H9 (cell line): ENCODE measurements around the gene DLG1. TPM values are rescaled to one million over a fixed set of nuclear protein-coding genes. Genes with fewer than 3 reads are reported as not detected.
A peak's percentile ranks its signal among the peaks of the same experiment; 100 is the strongest.

ENCODE experiments used
- DNase-seq: peaks from one replicate; pipeline ENCODE4 v3.0.0-alpha.2; 2017
- H2AFZ ChIP-seq: one replicate; pipeline ENCODE4 v1.6.1; 2013; ENCODE audit warnings: mild to moderate bottlenecking, low read length, control low read depth, moderate library complexity
- H2AK5ac ChIP-seq: 2 replicates; pipeline ENCODE4 v1.6.1; 2013; ENCODE audit warnings: low read length, control low read depth, mixed read lengths; ENCODE audit not compliant: insufficient read length
- H2BK120ac ChIP-seq: one replicate; pipeline ENCODE4 v1.6.1; 2013; ENCODE audit warnings: low read depth, mild to moderate bottlenecking, low read length, control low read depth, inconsistent platforms; ENCODE audit not compliant: poor library complexity, severe bottlenecking
- H2BK12ac ChIP-seq: 2 replicates; pipeline ENCODE4 v1.6.1; 2013; ENCODE audit warnings: low read length, control low read depth, mixed read lengths, low read depth; ENCODE audit not compliant: insufficient read length
- H2BK15ac ChIP-seq: 2 replicates; pipeline ENCODE4 v1.6.1; 2013; ENCODE audit warnings: low read depth, low read length, control low read depth
- H2BK20ac ChIP-seq: one replicate; pipeline ENCODE4 v1.6.1; 2013; ENCODE audit warnings: low read depth, mild to moderate bottlenecking, low read length, control low read depth, inconsistent platforms; ENCODE audit not compliant: poor library complexity, severe bottlenecking
- H2BK5ac ChIP-seq: 2 replicates; pipeline ENCODE4 v1.6.1; 2013; ENCODE audit warnings: low read length, control low read depth, mixed read lengths; ENCODE audit not compliant: insufficient read length
- H3K14ac ChIP-seq: 2 replicates; pipeline ENCODE4 v1.6.1; 2013; ENCODE audit warnings: low read length, control low read depth; ENCODE audit not compliant: insufficient read depth
- H3K18ac ChIP-seq: 2 replicates; pipeline ENCODE4 v1.6.1; 2013; ENCODE audit warnings: low read depth, mild to moderate bottlenecking, mixed read lengths, low read length, control low read depth; ENCODE audit not compliant: insufficient read length
- H3K23ac ChIP-seq: 2 replicates; pipeline ENCODE4 v1.6.1; 2013; ENCODE audit warnings: low read length, control low read depth, mixed read lengths, low read depth; ENCODE audit not compliant: insufficient read length
- H3K23me2 ChIP-seq: 2 replicates; pipeline ENCODE4 v1.6.1; 2013; ENCODE audit warnings: low read depth, mild to moderate bottlenecking, mixed read lengths, low read length, control low read depth; ENCODE audit not compliant: insufficient read length, poor library complexity, severe bottlenecking
- H3K27ac ChIP-seq: 2 replicates; pipeline ENCODE4 v1.5.1; 2013; ENCODE audit warnings: low read length, control low read depth, mixed read lengths, low read depth; ENCODE audit not compliant: insufficient read length
- H3K27me3 ChIP-seq: 2 replicates; pipeline ENCODE4 v1.6.1; 2013; ENCODE audit warnings: low read length, control low read depth, inconsistent platforms; ENCODE audit not compliant: insufficient read depth
- H3K4ac ChIP-seq: 2 replicates; pipeline ENCODE4 v1.6.1; 2013; ENCODE audit warnings: low read depth, mild to moderate bottlenecking, control low read depth, inconsistent platforms, low read length, moderate library complexity
- H3K4me1 ChIP-seq: 2 replicates; pipeline ENCODE4 v1.6.1; 2013; ENCODE audit warnings: low read length, control low read depth, inconsistent platforms; ENCODE audit not compliant: insufficient read depth
- H3K4me2 ChIP-seq: 2 replicates; pipeline ENCODE4 v1.6.1; 2013; ENCODE audit warnings: low read length, control low read depth, mixed read lengths; ENCODE audit not compliant: insufficient read length, insufficient read depth
- H3K56ac ChIP-seq: 2 replicates; pipeline ENCODE4 v1.6.1; 2013; ENCODE audit warnings: low read depth, mild to moderate bottlenecking, mixed read lengths, low read length, control low read depth; ENCODE audit not compliant: insufficient read length
- H3K79me1 ChIP-seq: 2 replicates; pipeline ENCODE4 v1.6.1; 2013; ENCODE audit warnings: low read depth, mild to moderate bottlenecking, moderate library complexity, low read length, control low read depth, inconsistent platforms; ENCODE audit not compliant: insufficient read depth, poor library complexity, severe bottlenecking
- H3K79me2 ChIP-seq: 2 replicates; pipeline ENCODE4 v1.6.1; 2013; ENCODE audit warnings: low read length, control low read depth, inconsistent platforms; ENCODE audit not compliant: insufficient read depth
- H3K9ac ChIP-seq: 2 replicates; pipeline ENCODE4 v1.6.1; 2013; ENCODE audit warnings: low read length, control low read depth, mixed read lengths; ENCODE audit not compliant: insufficient read length; ENCODE audit errors: extremely low read depth
- H3K9me3 ChIP-seq: one replicate; pipeline ENCODE4 v1.6.1; 2013; ENCODE audit warnings: low read depth, low read length, inconsistent platforms; ENCODE audit not compliant: control insufficient read depth
- H3T11ph ChIP-seq: one replicate; pipeline ENCODE4 v1.6.1; 2013; ENCODE audit warnings: mild to moderate bottlenecking, low read length, control low read depth, inconsistent platforms
- H4K20me1 ChIP-seq: one replicate; pipeline ENCODE4 v1.6.1; 2013; ENCODE audit not compliant: control insufficient read depth, insufficient read length, insufficient read depth
- H4K5ac ChIP-seq: 2 replicates; pipeline ENCODE4 v1.6.1; 2013; ENCODE audit warnings: low read depth, mild to moderate bottlenecking, mixed read lengths, low read length, control low read depth; ENCODE audit not compliant: insufficient read length
- H4K8ac ChIP-seq: replicated peaks from 2 replicates; pipeline ENCODE4 v1.6.1; 2013; ENCODE audit warnings: low read length, control low read depth, mixed read lengths, low read depth; ENCODE audit not compliant: insufficient read length
- H4K91ac ChIP-seq: 2 replicates; pipeline ENCODE4 v1.6.1; 2013; ENCODE audit warnings: low read depth, mild to moderate bottlenecking, moderate library complexity, mixed read lengths, low read length, control low read depth; ENCODE audit not compliant: insufficient read length
- H3K27ac Mint-ChIP-seq, 3 experiments: 2 replicates in 2 of 3; 3 replicates in 1 of 3; pipeline ENCODE4 v1.8.0; 2020 to 2021; ENCODE audit warnings: mixed read lengths in 3 of 3, mild to moderate bottlenecking in 1 of 3, moderate library complexity in 1 of 3
- H3K27me3 Mint-ChIP-seq: 2 replicates; pipeline ENCODE4 v1.8.0; 2021; ENCODE audit warnings: low read depth, mild to moderate bottlenecking, moderate library complexity, mixed read lengths
- H3K36me3 Mint-ChIP-seq, 3 experiments: 2 replicates in 2 of 3; 3 replicates in 1 of 3; pipeline ENCODE4 v1.8.0; 2020 to 2021; ENCODE audit warnings: low read depth in 3 of 3, mixed read lengths in 3 of 3; ENCODE audit not compliant: insufficient read depth in 1 of 3
- H3K4me1 Mint-ChIP-seq, 2 experiments: 2 replicates each; pipeline ENCODE4 v1.8.0; 2020; ENCODE audit warnings: mixed read lengths in 2 of 2
- H3K4me3 Mint-ChIP-seq, 2 experiments: 2 replicates in 1 of 2; 3 replicates in 1 of 2; pipeline ENCODE4 v1.8.0; 2020 to 2021; ENCODE audit warnings: mild to moderate bottlenecking in 2 of 2, mixed read lengths in 2 of 2, moderate library complexity in 1 of 2
- H3K9me3 Mint-ChIP-seq, 2 experiments: 2 replicates in 1 of 2; 3 replicates in 1 of 2; pipeline ENCODE4 v1.8.0; 2020; ENCODE audit warnings: mild to moderate bottlenecking in 2 of 2, mixed read lengths in 2 of 2, moderate library complexity in 1 of 2
- CTCF ChIP-seq: fragments of 200-600 bp; sonication (generic); conservative IDR thresholded peaks from 3 replicates; pipeline ENCODE4 v1.8.0; 2021; ENCODE audit warnings: antibody characterized with exemption, mild to moderate bottlenecking
- WGBS: extraction: QIAGEN DNeasy Blood & Tissue Kit; methylation state at CpG from one replicate; pipeline ENCODE4 v1.1.7; 2013; ENCODE audit warnings: missing lambda C conversion rate, low lambda C conversion rate, mixed read lengths; ENCODE audit not compliant: insufficient read length; ENCODE audit errors: extremely low coverage; 5-methylcytosine and 5-hydroxymethylcytosine counted together
- total RNA-seq: library from RNA; stranded (reverse); gene quantifications from 2 replicates; pipeline ENCODE4 v1.2.1, GENCODE V29; 2021

DLG1 gene
- total RNA-seq, 1 experiment from 2014 or later, result 84.1 TPM

- TF ChIP-seq CTCF, result no peak
- H4K5ac ChIP-seq, result no peak overlapping the region
- no peak overlapping the region for H3T11ph ChIP-seq
- H3K4ac ChIP-seq, result no peak overlapping the region
- DNase-seq, result no peak
- H3K27ac ChIP-seq, result no peak overlapping the region
- Mint-ChIP-seq H3K27me3 (no peaks in the 10 kb centered on the region), H3K27ac (peak overlapping the region in 1 of 3 experiments; percentile 64; a peak in 2 of 7 replicates), H3K4me1 (peaks cover 21 to 25% of the 10 kb centered on the region in 2 experiments), H3K9me3 (no peaks in the 10 kb centered on the region), H3K4me3 (no peak overlapping the region), H3K36me3 (peaks cover 3 to 8% (median 6%) of the 10 kb centered on the region in 3 experiments; a peak in 5 of 7 replicates)
- no peak overlapping the region for H2BK5ac ChIP-seq
- WGBS, result no CpG with 5 or more reads among the region's 6 CpGs
- no peak overlapping the region for H3K9ac ChIP-seq
- H3K23ac ChIP-seq, result no peak overlapping the region
- no peak overlapping the region for H2BK15ac ChIP-seq
- H3K79me1 ChIP-seq, result peaks cover 11% of the 10 kb centered on the region
- H3K14ac ChIP-seq, result no peak overlapping the region
- no peak overlapping the region for H3K56ac ChIP-seq
- H2BK120ac ChIP-seq, result no peak overlapping the region
- no peak overlapping the region for H2AK5ac ChIP-seq
- no peak overlapping the region for H3K18ac ChIP-seq
- H3K9me3 ChIP-seq, result no peaks in the 10 kb centered on the region
- no peak overlapping the region for H2AFZ ChIP-seq
- H3K4me1 ChIP-seq, result no peaks in the 10 kb centered on the region; the same call in 1 of the 2 replicates
- H2BK12ac ChIP-seq, result no peak overlapping the region
- no peak overlapping the region for H2BK20ac ChIP-seq
- no peaks in the 10 kb centered on the region for H3K27me3 ChIP-seq
- H3K79me2 ChIP-seq, result peaks cover 6% of the 10 kb centered on the region; the same call in 1 of the 2 replicates
- H3K4me2 ChIP-seq, result no peak overlapping the region
- no peak overlapping the region for H4K91ac ChIP-seq
- no peaks in the 10 kb centered on the region for H4K20me1 ChIP-seq
- H3K23me2 ChIP-seq, result no peaks in the 10 kb centered on the region
- no peak overlapping the region for H4K8ac ChIP-seq
Measured at GRCh38 chr3:197258168-197258755, 40.1 kb downstream of the DLG1 start.
